SK-N-SH treated with all-trans-retinoic acid at 6 μM for 48 hours (cell line): ENCODE results near the gene CEP57L1.

Experiments
- ARNTL ChIP-seq: fragments of 450-650 bp; formaldehyde crosslinking; IDR thresholded peaks from 2 replicates; pipeline ENCODE4 v1.5.0; 2020; ENCODE audit warnings: low read depth, mild to moderate bottlenecking, moderate library complexity, borderline replicate concordance
- ISL1 ChIP-seq: fragments of 250-450 bp; sonication (Bioruptor Pico); IDR thresholded peaks from 2 replicates; pipeline ENCODE4 v2.1.2; 2022; ENCODE audit warnings: mild to moderate bottlenecking, moderate library complexity
- OSR1 ChIP-seq: fragments of 250-450 bp; sonication (Bioruptor Pico); IDR thresholded peaks from 2 replicates; pipeline ENCODE4 v1.8.0; 2022; ENCODE audit warnings: moderate library complexity, mild to moderate bottlenecking, inconsistent platforms
- PATZ1 ChIP-seq: fragments of 250-450 bp; sonication (Bioruptor Pico); IDR thresholded peaks from 2 replicates; pipeline ENCODE4 v1.8.0; 2020; ENCODE audit warnings: mild to moderate bottlenecking, moderate library complexity, borderline replicate concordance
- RARB ChIP-seq: fragments of 250-450 bp; sonication (Bioruptor Pico); IDR thresholded peaks from 2 replicates; pipeline ENCODE4 v1.8.0; 2021; ENCODE audit warnings: mild to moderate bottlenecking, moderate library complexity
- SNAI2 ChIP-seq: fragments of 250-450 bp; sonication (Bioruptor Pico); IDR thresholded peaks from 2 replicates; pipeline ENCODE4 v1.5.0; 2020; ENCODE audit warnings: mild to moderate bottlenecking, moderate library complexity
- ZC3H10 ChIP-seq: fragments of 250-450 bp; sonication (Bioruptor Pico); IDR thresholded peaks from 2 replicates; pipeline ENCODE4 v1.5.1; 2021; ENCODE audit warnings: mild to moderate bottlenecking, moderate library complexity
- ZFP3 ChIP-seq: fragments of 250-450 bp; sonication (Bioruptor Pico); IDR thresholded peaks from 2 replicates; pipeline ENCODE4 v1.5.0; 2020; ENCODE audit warnings: mild to moderate bottlenecking, moderate library complexity
- ZFP30 ChIP-seq: fragments of 450-650 bp; formaldehyde crosslinking; IDR thresholded peaks from 2 replicates; pipeline ENCODE4 v1.5.0; 2022; ENCODE audit warnings: mild to moderate bottlenecking, moderate library complexity
- ZNF565 ChIP-seq: fragments of 450-650 bp; formaldehyde crosslinking; conservative IDR thresholded peaks from 2 replicates; pipeline ENCODE4 v1.5.0; 2020; ENCODE audit warnings: low read depth, mild to moderate bottlenecking, moderate library complexity

GRCh38 chr6:109096208-109096607 lies 901 bp downstream of the CEP57L1 start:
- no peak for TF ChIP-seq ARNTL
- no peak for TF ChIP-seq PATZ1 (CRISPR knock-in tag)
- no peak for TF ChIP-seq RARB
- no peak for TF ChIP-seq OSR1
- no peak for TF ChIP-seq SNAI2
- no peak for TF ChIP-seq ZNF565 (CRISPR knock-in tag)
- TF ChIP-seq ZFP3: no peak
- TF ChIP-seq ISL1 (CRISPR knock-in tag): no peak
- TF ChIP-seq ZC3H10 (CRISPR knock-in tag): no peak
- TF ChIP-seq ZFP30 (CRISPR knock-in tag): no peak
